GM23338 (cell line): ENCODE results near the gene ZNRF1. TPM values are rescaled to one million over a fixed set of nuclear protein-coding genes. Genes with fewer than 3 reads are reported as not detected.

Experiments used
- ATAC-seq: fragments of 200-7000 bp; cut with Tn5 transposase; 3 replicates; pipeline ENCODE4 v1.9.1; 2020
- DNase-seq: peaks from one replicate; pipeline ENCODE4 v3.0.0-alpha.2; 2015; ENCODE audit warnings: low spot score
- H2AFZ ChIP-seq: fragments of 200-600 bp; sonication (generic); 2 replicates; pipeline ENCODE4 v1.8.0; 2016; ENCODE audit warnings: antibody characterized with exemption, mild to moderate bottlenecking, moderate library complexity
- H3F3A ChIP-seq: fragments of 200-600 bp; sonication (generic); replicated peaks from 2 replicates; pipeline ENCODE4 v1.8.0; 2017; ENCODE audit warnings: antibody characterized with exemption, mixed run types, low read depth
- H3K27ac ChIP-seq: fragments of 200-600 bp; sonication (generic); 2 replicates; pipeline ENCODE4 v1.6.1; 2016; ENCODE audit warnings: low read depth
- H3K27me3 ChIP-seq: fragments of 200-600 bp; sonication (generic); 2 replicates; pipeline ENCODE4 v1.8.0; 2016; ENCODE audit warnings: mild to moderate bottlenecking, mixed run types, moderate library complexity; ENCODE audit not compliant: insufficient read depth
- H3K36me3 ChIP-seq: fragments of 200-600 bp; sonication (generic); 2 replicates; pipeline ENCODE4 v1.8.0; 2016; ENCODE audit warnings: mild to moderate bottlenecking; ENCODE audit not compliant: insufficient read depth
- H3K4me1 ChIP-seq: fragments of 200-600 bp; sonication (generic); 2 replicates; pipeline ENCODE4 v1.8.0; 2016; ENCODE audit warnings: mild to moderate bottlenecking, moderate library complexity; ENCODE audit not compliant: insufficient read depth
- H3K4me2 ChIP-seq: fragments of 200-600 bp; sonication (generic); 2 replicates; pipeline ENCODE4 v1.7.1; 2017; ENCODE audit warnings: mixed run types
- H3K4me3 ChIP-seq: fragments of 200-600 bp; sonication (generic); 2 replicates; pipeline ENCODE4 v1.6.1; 2016; ENCODE audit warnings: mixed run types
- H3K79me2 ChIP-seq: fragments of 200-600 bp; sonication (generic); replicated peaks from 2 replicates; pipeline ENCODE4 v1.8.0; 2017; ENCODE audit warnings: mild to moderate bottlenecking; ENCODE audit not compliant: insufficient read depth
- H3K9me2 ChIP-seq: fragments of 200-600 bp; sonication (generic); 2 replicates; pipeline ENCODE4 v1.8.0; 2017; ENCODE audit not compliant: insufficient read depth
- H4K20me1 ChIP-seq: fragments of 200-600 bp; sonication (generic); replicated peaks from 2 replicates; pipeline ENCODE4 v1.8.0; 2017; ENCODE audit warnings: mild to moderate bottlenecking; ENCODE audit not compliant: insufficient read depth
- H3K27ac Mint-ChIP-seq: 2 replicates; pipeline ENCODE4 v1.8.0; 2020; ENCODE audit warnings: inconsistent platforms, mild to moderate bottlenecking, moderate library complexity, mixed read lengths
- H3K27me3 Mint-ChIP-seq: 3 replicates; pipeline ENCODE4 v1.8.0; 2022; ENCODE audit warnings: low read depth, mild to moderate bottlenecking, moderate library complexity, mixed read lengths, inconsistent platforms; ENCODE audit not compliant: insufficient read depth, poor library complexity
- H3K36me3 Mint-ChIP-seq: 3 replicates; pipeline ENCODE4 v1.8.0; 2021; ENCODE audit warnings: low read depth, mild to moderate bottlenecking, inconsistent platforms, moderate library complexity, mixed read lengths
- H3K4me1 Mint-ChIP-seq: 3 replicates; pipeline ENCODE4 v1.8.0; 2020; ENCODE audit warnings: mild to moderate bottlenecking, inconsistent platforms, mixed read lengths
- H3K4me3 Mint-ChIP-seq: 3 replicates; pipeline ENCODE4 v1.8.0; 2021; ENCODE audit warnings: moderate library complexity, mild to moderate bottlenecking, inconsistent platforms, mixed read lengths
- H3K9me3 Mint-ChIP-seq: 3 replicates; pipeline ENCODE4 v1.8.0; 2020; ENCODE audit warnings: moderate library complexity, mild to moderate bottlenecking, inconsistent platforms, mixed read lengths
- CREB1 ChIP-seq: fragments of 250-450 bp; sonication (Bioruptor Pico); IDR thresholded peaks from 2 replicates; pipeline ENCODE4 v1.5.0; 2020; ENCODE audit warnings: low read depth, mild to moderate bottlenecking, moderate library complexity
- EZH2 ChIP-seq: fragments of 200-600 bp; sonication (generic); IDR thresholded peaks from one replicate; pipeline ENCODE4 v1.8.0; 2017; ENCODE audit warnings: antibody characterized with exemption, mild to moderate bottlenecking, low read depth; ENCODE audit not compliant: unreplicated experiment
- EZH2phosphoT487 ChIP-seq: fragments of 200-600 bp; sonication (generic); IDR thresholded peaks from one replicate; pipeline ENCODE4 v1.8.1; 2018; ENCODE audit warnings: antibody characterized with exemption; ENCODE audit not compliant: unreplicated experiment
- JUNB ChIP-seq: IDR thresholded peaks from one replicate; pipeline ENCODE4 v1.6.1; 2016; ENCODE audit warnings: antibody characterized with exemption; ENCODE audit not compliant: unreplicated experiment
- NANOG ChIP-seq: IDR thresholded peaks from 2 replicates; pipeline ENCODE4 v1.6.1; 2016; ENCODE audit warnings: antibody characterized with exemption, borderline replicate concordance
- POLR2AphosphoS5 ChIP-seq: IDR thresholded peaks from 2 replicates; pipeline ENCODE4 v1.6.1; 2016; ENCODE audit warnings: antibody characterized with exemption, low read depth
- STAT1 ChIP-seq: IDR thresholded peaks from one replicate; pipeline ENCODE4 v1.6.1; 2016; ENCODE audit warnings: antibody characterized with exemption; ENCODE audit not compliant: unreplicated experiment
- ZNF114 ChIP-seq: fragments of 250-450 bp; sonication (Bioruptor Pico); IDR thresholded peaks from 2 replicates; pipeline ENCODE4 v1.5.0; 2020; ENCODE audit warnings: mild to moderate bottlenecking, moderate library complexity
- ZNF331 ChIP-seq: fragments of 250-450 bp; sonication (Bioruptor Pico); IDR thresholded peaks from 2 replicates; pipeline ENCODE4 v1.5.0; 2020; ENCODE audit warnings: low read depth, mild to moderate bottlenecking, moderate library complexity
- polyA plus RNA-seq: library from polyadenylated mRNA; unstranded; fragments of >200 nt; fragmentation: Nextera tagmentation; extraction: Ambion mirVana; gene quantifications from 2 replicates; pipeline ENCODE4 v1.2.1, GENCODE V29; 2016
- total RNA-seq: library from RNA; depleted of rRNA; stranded (reverse); fragments of >200 nt; shearing (Covaris generic); gene quantifications from 2 replicates; pipeline ENCODE4 v1.2.3, GENCODE V29; 2014
- TF ChIP-seq, protein P1 (sequence below): IDR thresholded peaks from 2 replicates; pipeline ENCODE4 v1.6.1; 2016; ENCODE audit warnings: antibody characterized with exemption
- TF ChIP-seq, protein P2 (sequence below), 2 experiments: fragments of 200-600 bp in 1 of 2; sonication (generic) in 1 of 2; conservative IDR thresholded peaks; 2 replicates each; pipeline versions ENCODE4 v1.5.1 to v1.6.1; 2016 to 2017; ENCODE audit warnings: antibody characterized with exemption in 2 of 2, low read depth in 2 of 2, mild to moderate bottlenecking in 2 of 2, moderate library complexity in 1 of 2
- TF ChIP-seq, protein P3 (sequence below): IDR thresholded peaks from one replicate; pipeline ENCODE4 v1.6.1; 2018; ENCODE audit warnings: antibody characterized with exemption; ENCODE audit not compliant: unreplicated experiment
- TF ChIP-seq, protein P4 (sequence below): fragments of 250-450 bp; sonication (Bioruptor Pico); IDR thresholded peaks from 2 replicates; pipeline ENCODE4 v1.5.0; 2020; ENCODE audit warnings: mild to moderate bottlenecking, moderate library complexity

Gene ZNRF1
- total and polyA plus RNA-seq, 2 experiments from 2014 or later: 22.4 to 42.1 TPM

DNA sequence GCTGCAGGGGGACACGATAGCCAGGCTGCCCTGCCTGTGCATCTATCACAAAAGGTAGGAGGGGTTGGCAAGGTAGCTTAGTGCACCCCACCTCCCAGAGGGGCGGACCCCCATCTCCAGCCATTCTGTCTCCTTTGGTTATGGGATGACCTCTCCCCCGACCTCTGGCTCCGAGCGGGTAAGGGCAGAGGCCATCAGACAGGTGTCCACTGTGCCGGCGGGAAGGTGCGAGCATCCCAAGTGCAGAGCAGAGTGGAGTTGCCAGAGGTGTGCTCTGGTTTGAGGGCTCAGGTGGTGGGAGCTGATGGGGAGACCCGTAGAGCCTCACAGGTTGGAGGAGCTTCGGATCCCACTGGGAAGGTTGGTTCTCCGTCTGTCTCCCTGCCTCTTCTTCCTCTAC lies 106.0 kb downstream of the ZNRF1 start:
- no peak for ATAC-seq
- H3K79me2 ChIP-seq: peaks cover 4% of the 10 kb centered on the region; the same call in 1 of the 2 replicates
- H3K36me3 ChIP-seq: no peaks in the 10 kb centered on the region
- no peak overlapping the region for H3K27ac ChIP-seq
- peaks cover 5% of the 10 kb centered on the region; the same call in 1 of the 2 replicates for H4K20me1 ChIP-seq
- H2AFZ ChIP-seq: no peak overlapping the region
- Mint-ChIP-seq H3K36me3 (peaks cover 15% of the 10 kb centered on the region), H3K27ac (no peak overlapping the region), H3K9me3 (no peaks in the 10 kb centered on the region), H3K27me3 (peaks cover 16% of the 10 kb centered on the region), H3K4me1 (peaks cover 36% of the 10 kb centered on the region), H3K4me3 (no peak overlapping the region)
- H3K9me2 ChIP-seq: no peaks in the 10 kb centered on the region
- H3F3A ChIP-seq: 0 out of 2 replicates have a peak, but pooled peaks cover 3% of the 10 kb centered on the region
- H3K4me1 ChIP-seq: peaks cover 17% of the 10 kb centered on the region
- DNase-seq: no peak
- H3K4me3 ChIP-seq: no peak overlapping the region
- H3K4me2 ChIP-seq: no peak overlapping the region
- no peak for TF ChIP-seq CREB1
- no peak for TF ChIP-seq POLR2AphosphoS5
- TF ChIP-seq JUNB: no peak
- TF ChIP-seq, protein P1, sequence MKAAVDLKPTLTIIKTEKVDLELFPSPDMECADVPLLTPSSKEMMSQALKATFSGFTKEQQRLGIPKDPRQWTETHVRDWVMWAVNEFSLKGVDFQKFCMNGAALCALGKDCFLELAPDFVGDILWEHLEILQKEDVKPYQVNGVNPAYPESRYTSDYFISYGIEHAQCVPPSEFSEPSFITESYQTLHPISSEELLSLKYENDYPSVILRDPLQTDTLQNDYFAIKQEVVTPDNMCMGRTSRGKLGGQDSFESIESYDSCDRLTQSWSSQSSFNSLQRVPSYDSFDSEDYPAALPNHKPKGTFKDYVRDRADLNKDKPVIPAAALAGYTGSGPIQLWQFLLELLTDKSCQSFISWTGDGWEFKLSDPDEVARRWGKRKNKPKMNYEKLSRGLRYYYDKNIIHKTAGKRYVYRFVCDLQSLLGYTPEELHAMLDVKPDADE: no peak
- TF ChIP-seq, protein P2, sequence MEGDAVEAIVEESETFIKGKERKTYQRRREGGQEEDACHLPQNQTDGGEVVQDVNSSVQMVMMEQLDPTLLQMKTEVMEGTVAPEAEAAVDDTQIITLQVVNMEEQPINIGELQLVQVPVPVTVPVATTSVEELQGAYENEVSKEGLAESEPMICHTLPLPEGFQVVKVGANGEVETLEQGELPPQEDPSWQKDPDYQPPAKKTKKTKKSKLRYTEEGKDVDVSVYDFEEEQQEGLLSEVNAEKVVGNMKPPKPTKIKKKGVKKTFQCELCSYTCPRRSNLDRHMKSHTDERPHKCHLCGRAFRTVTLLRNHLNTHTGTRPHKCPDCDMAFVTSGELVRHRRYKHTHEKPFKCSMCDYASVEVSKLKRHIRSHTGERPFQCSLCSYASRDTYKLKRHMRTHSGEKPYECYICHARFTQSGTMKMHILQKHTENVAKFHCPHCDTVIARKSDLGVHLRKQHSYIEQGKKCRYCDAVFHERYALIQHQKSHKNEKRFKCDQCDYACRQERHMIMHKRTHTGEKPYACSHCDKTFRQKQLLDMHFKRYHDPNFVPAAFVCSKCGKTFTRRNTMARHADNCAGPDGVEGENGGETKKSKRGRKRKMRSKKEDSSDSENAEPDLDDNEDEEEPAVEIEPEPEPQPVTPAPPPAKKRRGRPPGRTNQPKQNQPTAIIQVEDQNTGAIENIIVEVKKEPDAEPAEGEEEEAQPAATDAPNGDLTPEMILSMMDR (conservative IDR thresholded peaks at IDR 0.05; ENCODE audit: low read depth in 2 of 2): no peak
- TF ChIP-seq, protein P3, sequence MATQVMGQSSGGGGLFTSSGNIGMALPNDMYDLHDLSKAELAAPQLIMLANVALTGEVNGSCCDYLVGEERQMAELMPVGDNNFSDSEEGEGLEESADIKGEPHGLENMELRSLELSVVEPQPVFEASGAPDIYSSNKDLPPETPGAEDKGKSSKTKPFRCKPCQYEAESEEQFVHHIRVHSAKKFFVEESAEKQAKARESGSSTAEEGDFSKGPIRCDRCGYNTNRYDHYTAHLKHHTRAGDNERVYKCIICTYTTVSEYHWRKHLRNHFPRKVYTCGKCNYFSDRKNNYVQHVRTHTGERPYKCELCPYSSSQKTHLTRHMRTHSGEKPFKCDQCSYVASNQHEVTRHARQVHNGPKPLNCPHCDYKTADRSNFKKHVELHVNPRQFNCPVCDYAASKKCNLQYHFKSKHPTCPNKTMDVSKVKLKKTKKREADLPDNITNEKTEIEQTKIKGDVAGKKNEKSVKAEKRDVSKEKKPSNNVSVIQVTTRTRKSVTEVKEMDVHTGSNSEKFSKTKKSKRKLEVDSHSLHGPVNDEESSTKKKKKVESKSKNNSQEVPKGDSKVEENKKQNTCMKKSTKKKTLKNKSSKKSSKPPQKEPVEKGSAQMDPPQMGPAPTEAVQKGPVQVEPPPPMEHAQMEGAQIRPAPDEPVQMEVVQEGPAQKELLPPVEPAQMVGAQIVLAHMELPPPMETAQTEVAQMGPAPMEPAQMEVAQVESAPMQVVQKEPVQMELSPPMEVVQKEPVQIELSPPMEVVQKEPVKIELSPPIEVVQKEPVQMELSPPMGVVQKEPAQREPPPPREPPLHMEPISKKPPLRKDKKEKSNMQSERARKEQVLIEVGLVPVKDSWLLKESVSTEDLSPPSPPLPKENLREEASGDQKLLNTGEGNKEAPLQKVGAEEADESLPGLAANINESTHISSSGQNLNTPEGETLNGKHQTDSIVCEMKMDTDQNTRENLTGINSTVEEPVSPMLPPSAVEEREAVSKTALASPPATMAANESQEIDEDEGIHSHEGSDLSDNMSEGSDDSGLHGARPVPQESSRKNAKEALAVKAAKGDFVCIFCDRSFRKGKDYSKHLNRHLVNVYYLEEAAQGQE: no peak
- TF ChIP-seq EZH2phosphoT487: no peak
- no peak for TF ChIP-seq ZNF114 (CRISPR knock-in tag)
- TF ChIP-seq, protein P4, sequence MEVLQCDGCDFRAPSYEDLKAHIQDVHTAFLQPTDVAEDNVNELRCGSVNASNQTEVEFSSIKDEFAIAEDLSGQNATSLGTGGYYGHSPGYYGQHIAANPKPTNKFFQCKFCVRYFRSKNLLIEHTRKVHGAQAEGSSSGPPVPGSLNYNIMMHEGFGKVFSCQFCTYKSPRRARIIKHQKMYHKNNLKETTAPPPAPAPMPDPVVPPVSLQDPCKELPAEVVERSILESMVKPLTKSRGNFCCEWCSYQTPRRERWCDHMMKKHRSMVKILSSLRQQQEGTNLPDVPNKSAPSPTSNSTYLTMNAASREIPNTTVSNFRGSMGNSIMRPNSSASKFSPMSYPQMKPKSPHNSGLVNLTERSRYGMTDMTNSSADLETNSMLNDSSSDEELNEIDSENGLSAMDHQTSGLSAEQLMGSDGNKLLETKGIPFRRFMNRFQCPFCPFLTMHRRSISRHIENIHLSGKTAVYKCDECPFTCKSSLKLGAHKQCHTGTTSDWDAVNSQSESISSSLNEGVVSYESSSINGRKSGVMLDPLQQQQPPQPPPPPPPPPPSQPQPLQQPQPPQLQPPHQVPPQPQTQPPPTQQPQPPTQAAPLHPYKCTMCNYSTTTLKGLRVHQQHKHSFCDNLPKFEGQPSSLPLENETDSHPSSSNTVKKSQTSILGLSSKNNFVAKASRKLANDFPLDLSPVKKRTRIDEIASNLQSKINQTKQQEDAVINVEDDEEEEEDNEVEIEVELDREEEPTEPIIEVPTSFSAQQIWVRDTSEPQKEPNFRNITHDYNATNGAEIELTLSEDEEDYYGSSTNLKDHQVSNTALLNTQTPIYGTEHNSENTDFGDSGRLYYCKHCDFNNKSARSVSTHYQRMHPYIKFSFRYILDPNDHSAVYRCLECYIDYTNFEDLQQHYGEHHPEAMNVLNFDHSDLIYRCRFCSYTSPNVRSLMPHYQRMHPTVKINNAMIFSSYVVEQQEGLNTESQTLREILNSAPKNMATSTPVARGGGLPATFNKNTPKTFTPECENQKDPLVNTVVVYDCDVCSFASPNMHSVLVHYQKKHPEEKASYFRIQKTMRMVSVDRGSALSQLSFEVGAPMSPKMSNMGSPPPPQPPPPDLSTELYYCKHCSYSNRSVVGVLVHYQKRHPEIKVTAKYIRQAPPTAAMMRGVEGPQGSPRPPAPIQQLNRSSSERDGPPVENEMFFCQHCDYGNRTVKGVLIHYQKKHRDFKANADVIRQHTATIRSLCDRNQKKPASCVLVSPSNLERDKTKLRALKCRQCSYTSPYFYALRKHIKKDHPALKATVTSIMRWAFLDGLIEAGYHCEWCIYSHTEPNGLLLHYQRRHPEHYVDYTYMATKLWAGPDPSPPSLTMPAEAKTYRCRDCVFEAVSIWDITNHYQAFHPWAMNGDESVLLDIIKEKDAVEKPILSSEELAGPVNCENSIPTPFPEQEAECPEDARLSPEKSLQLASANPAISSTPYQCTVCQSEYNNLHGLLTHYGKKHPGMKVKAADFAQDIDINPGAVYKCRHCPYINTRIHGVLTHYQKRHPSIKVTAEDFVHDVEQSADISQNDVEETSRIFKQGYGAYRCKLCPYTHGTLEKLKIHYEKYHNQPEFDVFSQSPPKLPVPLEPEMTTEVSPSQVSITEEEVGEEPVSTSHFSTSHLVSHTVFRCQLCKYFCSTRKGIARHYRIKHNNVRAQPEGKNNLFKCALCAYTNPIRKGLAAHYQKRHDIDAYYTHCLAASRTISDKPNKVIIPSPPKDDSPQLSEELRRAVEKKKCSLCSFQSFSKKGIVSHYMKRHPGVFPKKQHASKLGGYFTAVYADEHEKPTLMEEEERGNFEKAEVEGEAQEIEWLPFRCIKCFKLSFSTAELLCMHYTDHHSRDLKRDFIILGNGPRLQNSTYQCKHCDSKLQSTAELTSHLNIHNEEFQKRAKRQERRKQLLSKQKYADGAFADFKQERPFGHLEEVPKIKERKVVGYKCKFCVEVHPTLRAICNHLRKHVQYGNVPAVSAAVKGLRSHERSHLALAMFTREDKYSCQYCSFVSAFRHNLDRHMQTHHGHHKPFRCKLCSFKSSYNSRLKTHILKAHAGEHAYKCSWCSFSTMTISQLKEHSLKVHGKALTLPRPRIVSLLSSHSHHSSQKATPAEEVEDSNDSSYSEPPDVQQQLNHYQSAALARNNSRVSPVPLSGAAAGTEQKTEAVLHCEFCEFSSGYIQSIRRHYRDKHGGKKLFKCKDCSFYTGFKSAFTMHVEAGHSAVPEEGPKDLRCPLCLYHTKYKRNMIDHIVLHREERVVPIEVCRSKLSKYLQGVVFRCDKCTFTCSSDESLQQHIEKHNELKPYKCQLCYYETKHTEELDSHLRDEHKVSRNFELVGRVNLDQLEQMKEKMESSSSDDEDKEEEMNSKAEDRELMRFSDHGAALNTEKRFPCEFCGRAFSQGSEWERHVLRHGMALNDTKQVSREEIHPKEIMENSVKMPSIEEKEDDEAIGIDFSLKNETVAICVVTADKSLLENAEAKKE (CRISPR knock-in tag): no peak
- TF ChIP-seq STAT1: no peak
- no peak for TF ChIP-seq NANOG
- no peak for TF ChIP-seq ZNF331 (CRISPR knock-in tag)
- no peak for TF ChIP-seq EZH2
- no peaks in the 10 kb centered on the region for H3K27me3 ChIP-seq
